GM12872 (cell line): Measurements from ENCODE around the gene METTL26.

Experiments
- CTCF ChIP-seq: IDR thresholded peaks from 3 replicates; pipeline ENCODE4 v1.5.1; 2011; ENCODE audit warnings: low read depth, mild to moderate bottlenecking, low read length, moderate library complexity; ENCODE audit not compliant: insufficient read depth

The METTL26 gene

DNA sequence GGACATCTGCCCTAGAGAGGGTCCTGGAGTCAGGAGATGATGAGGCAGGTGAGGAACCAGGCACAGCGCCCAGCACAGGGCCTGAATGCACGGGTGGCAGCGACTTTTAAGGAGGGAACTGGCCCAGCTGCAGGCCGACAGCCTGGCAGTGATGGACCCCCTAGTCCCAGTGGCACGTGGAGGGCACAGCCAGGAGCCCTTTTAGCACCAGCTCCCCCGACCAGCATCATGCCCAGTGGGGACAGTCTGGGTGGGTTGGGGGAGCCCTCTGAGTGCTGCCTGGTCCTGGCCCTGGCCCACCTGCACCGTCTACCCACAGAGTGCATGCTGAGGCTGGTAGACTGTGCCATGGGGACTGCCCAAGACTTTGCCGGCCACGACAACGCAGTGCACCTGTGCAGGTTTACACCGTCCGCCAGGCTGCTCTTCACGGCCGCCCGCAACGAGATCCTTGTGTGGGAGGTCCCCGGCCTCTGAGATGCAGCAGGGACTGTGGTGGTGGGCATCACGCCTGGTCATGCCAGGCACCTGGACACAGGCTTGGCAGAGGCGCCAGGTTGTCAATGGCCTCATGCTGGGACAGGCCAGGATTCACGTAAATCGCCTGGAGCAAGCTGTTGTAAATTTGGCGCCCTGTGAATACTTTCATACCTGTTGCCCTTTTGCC, 31.1 kb upstream of the METTL26 start:
- TF ChIP-seq CTCF, result no peak

DNA sequence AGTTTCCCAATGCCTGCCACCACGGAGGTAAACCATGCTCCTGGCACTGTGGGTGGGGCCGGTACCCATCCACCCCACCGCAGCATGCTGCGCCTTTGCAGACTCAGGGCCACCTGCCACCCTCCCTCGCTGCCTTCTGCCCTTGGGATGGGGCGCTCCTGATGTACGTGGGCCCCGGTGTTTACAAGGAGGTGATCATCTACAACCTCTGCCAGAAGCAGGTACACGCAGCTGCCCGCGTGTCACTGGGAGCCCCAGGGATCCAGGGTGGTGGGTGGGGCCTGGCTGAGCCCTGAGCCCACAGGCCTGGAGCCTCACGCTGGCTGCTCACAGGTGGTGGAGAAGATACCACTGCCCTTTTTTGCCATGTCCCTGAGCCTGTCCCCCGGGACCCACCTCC, 30.5 kb upstream of the METTL26 start:
- no peak for TF ChIP-seq CTCF

DNA sequence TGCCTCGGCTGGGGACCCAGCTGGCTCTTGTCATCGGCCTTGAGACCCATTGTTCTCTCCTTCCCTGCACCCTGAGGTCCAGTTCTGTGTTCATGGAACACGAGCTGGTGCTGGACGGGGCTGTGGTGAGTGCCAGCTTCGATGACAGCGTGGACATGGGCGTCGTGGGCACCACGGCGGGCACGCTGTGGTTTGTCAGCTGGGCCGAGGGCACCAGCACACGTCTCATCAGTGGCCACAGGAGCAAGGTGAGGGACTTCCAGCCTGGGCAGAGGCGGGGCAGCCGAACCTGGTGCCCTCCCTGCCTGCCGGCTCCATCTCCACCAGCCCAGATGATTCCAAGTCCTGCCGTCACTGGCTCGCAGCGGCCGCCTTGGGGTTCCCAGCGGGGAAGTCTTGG, 26.5 kb upstream of the METTL26 start:
- TF ChIP-seq CTCF, result no peak

DNA sequence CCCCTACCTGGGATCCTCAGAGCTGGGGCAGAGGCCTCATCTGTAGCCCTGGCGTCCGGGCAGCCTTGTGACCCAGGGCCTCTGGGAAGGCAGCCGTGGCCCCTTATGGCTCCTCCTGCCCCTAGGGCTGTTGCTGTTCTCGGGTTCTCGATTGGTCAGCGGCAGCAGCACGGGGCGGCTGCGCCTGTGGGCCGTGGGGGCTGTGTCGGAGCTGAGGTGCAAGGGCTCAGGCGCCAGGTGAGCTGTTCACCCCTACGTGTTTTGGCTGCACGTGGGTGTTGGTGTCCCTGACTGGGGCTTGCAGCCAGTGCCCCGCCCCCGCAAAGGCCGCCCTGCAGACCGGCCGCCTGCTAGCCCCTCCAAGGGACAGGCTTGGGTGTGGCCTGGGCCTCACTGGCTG, 26.0 kb upstream of the METTL26 start:
- TF ChIP-seq CTCF, result no peak

GRCh38 chr16:661184-661821, 25.2 kb upstream of the METTL26 start:
- TF ChIP-seq CTCF, result no peak

- TF ChIP-seq CTCF, result peak; percentile 51
Observed at GRCh38 chr16:660459-661183, 24.5 kb upstream of the METTL26 start.

- no peak for TF ChIP-seq CTCF
Observed at GRCh38 chr16:660132-660458, 24.0 kb upstream of the METTL26 start.
